ENCODE results near the gene CFAP73.
A peak's percentile ranks its signal among the peaks of the same experiment; 100 is the strongest.

CFAP73 gene

DNA sequence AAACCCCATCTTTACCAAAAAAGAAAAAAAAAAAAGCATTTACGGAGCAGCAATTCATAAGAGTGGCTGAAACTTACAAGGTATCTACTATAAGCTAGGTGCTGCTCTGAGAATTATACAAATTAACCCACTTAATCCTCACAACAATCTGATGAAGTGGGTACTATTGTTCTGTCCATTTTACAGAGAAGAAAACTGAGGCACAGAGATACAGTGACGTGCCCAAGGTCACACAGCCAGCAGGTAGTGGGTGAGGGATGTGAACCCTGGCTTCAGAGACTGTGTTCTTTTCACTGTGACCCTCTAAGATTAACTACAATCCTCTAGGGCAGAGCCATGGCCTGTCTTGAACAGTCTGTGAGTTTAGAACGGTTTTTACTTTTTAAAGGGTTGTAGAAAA, 32.5 kb downstream of the CFAP73 start:
- no peaks in the 10 kb centered on the region for H3K27me3 Mint-ChIP-seq
- ATAC-seq, result no peak
- H3K36me3 Mint-ChIP-seq, result peaks cover 57% of the 10 kb centered on the region
- H3K4me1 Mint-ChIP-seq, result peaks cover 20% of the 10 kb centered on the region
- H3K9me3 Mint-ChIP-seq, result peaks cover 2% of the 10 kb centered on the region
- no peak overlapping the region for H3K4me3 Mint-ChIP-seq
- H3K27ac Mint-ChIP-seq, result peak overlapping the region; percentile 22

DNA sequence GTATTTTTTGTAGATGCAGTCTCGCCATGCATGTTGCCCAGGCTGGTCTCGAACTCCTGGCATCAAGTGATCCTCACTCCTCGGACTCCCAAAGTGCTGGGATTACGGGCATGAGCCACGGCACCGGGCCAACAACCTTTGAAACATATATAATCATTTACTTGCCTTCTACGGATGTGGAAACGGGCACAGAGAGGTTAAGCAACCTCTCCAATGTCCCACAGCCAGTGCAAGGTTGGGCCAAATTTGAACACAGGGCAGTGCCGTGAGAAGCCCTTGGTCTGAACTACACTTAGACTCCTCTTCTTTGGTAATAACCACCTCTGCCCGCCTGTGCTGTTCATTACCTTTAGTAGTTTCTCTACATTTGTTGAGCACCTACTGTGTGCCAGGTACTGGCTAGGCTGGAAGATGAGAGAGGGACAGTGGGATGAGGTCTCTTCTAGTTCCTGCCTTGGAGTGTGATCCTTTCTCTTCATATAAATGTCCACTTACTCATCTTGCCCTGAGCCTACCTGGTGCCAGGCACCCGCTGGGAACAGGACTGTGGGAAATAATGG, 33.6 kb downstream of the CFAP73 start:
- Mint-ChIP-seq H3K27ac (peak overlapping the region; percentile 97), H3K4me3 (no peak overlapping the region), H3K27me3 (no peaks in the 10 kb centered on the region), H3K4me1 (peaks cover 26% of the 10 kb centered on the region), H3K9me3 (no peaks in the 10 kb centered on the region), H3K36me3 (peaks cover 51% of the 10 kb centered on the region)
- ATAC-seq, result no peak

- peak overlapping the region; percentile 88 for H3K4me3 Mint-ChIP-seq
- ATAC-seq, result peak; percentile 76
- no peaks in the 10 kb centered on the region for H3K9me3 Mint-ChIP-seq
- H3K27ac Mint-ChIP-seq, result peak overlapping the region; percentile 97
- H3K4me1 Mint-ChIP-seq, result peaks cover 26% of the 10 kb centered on the region
- H3K27me3 Mint-ChIP-seq, result no peaks in the 10 kb centered on the region
- peaks cover 43% of the 10 kb centered on the region for H3K36me3 Mint-ChIP-seq
These were observed 34.8 kb downstream of the CFAP73 start for GRCh38 chr12:113184098-113184899.

- peak overlapping the region; percentile 97 for H3K27ac Mint-ChIP-seq
- ATAC-seq, result peak; percentile 93
- peaks cover 26% of the 10 kb centered on the region for H3K4me1 Mint-ChIP-seq
- H3K4me3 Mint-ChIP-seq, result peak overlapping the region; percentile 88
- H3K9me3 Mint-ChIP-seq, result no peaks in the 10 kb centered on the region
- H3K27me3 Mint-ChIP-seq, result no peaks in the 10 kb centered on the region
- peaks cover 40% of the 10 kb centered on the region for H3K36me3 Mint-ChIP-seq
These were observed 35.3 kb downstream of the CFAP73 start for GRCh38 chr12:113184900-113185179.

DNA sequence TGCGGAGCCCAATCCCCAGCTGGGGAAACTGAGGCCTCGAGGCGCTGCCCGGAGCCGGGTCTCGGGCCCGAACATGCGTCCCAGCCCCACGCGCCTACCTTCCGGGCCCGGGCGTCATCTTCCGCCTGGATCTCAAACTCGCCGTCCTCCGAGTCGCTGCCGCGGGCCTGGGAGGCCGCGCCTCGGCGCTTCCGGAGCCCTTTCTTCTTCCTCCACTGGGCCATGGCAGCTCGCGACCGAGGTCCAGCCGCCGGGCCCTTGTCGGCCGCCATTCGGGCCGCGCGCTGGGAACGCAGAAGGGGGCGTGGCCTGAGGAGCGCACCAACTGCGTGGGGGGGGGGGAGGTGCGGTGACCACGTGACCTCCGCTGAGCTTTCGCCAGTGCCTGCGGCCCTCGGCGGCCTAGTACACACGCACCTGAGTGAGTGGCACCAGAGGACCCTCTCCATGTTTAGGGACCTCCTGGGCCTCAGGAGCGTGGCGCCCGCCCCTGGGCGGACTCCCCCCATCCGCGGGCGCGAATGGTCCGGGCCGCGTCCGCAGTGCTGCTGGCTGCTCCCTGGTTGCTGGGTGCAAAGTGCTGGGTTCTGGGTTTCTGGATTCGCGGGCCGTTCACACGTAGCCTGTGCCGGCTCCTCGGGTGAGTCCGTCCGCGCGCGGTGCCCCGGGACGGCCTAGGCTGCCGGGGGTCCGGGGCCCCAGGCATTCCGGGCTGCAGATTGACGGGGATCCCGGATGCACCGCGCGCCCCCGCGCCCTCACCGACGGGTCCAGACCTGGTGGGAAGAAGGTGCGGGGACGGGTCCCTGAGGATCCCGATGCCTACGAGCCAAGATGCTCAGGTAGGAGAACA, 35.9 kb downstream of the CFAP73 start, which contains the start of the genes DDX54 and RITA1:
TSS of gene DDX54 (minus strand) at position 299 of the 853 bp plus-strand sequence. CDS start at position 272, 27 bp downstream.
TSS of gene RITA1 (plus strand) at position 542 of the 853 bp plus-strand sequence. CDS start 1,026 bp downstream, outside the sequence.
- H3K27ac Mint-ChIP-seq, result peak within 1 kb of the TSS; percentile 97
- peak; percentile 82 for ATAC-seq
- H3K9me3 Mint-ChIP-seq, result no peaks in the 10 kb centered on the region
- peaks cover 34% of the 10 kb centered on the region for H3K36me3 Mint-ChIP-seq
- no peaks in the 10 kb centered on the region for H3K27me3 Mint-ChIP-seq
- peaks cover 26% of the 10 kb centered on the region for H3K4me1 Mint-ChIP-seq
- peak within 1 kb of the TSS; percentile 88 for H3K4me3 Mint-ChIP-seq

DNA sequence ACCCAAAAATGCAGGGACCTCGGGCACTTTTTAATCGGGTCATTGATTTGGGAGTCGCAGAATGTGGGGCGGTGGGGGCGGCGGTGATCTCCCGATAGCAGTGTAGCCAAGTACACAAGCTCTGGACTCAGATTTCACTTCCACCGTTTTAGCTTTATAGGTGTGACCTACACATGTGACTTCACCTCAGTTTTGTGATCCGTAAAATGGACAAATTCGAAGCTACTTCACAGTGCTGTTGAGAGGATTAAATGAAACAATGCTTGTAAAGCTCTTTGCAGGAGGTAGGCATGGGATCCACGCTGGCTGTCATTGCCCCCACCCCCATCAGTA, 36.5 kb downstream of the CFAP73 start:
- Mint-ChIP-seq H3K27ac (peak overlapping the region; percentile 97), H3K9me3 (no peaks in the 10 kb centered on the region), H3K36me3 (peaks cover 33% of the 10 kb centered on the region), H3K27me3 (no peaks in the 10 kb centered on the region), H3K4me1 (peaks cover 26% of the 10 kb centered on the region), H3K4me3 (peak overlapping the region; percentile 88)
- ATAC-seq, result no peak

DNA sequence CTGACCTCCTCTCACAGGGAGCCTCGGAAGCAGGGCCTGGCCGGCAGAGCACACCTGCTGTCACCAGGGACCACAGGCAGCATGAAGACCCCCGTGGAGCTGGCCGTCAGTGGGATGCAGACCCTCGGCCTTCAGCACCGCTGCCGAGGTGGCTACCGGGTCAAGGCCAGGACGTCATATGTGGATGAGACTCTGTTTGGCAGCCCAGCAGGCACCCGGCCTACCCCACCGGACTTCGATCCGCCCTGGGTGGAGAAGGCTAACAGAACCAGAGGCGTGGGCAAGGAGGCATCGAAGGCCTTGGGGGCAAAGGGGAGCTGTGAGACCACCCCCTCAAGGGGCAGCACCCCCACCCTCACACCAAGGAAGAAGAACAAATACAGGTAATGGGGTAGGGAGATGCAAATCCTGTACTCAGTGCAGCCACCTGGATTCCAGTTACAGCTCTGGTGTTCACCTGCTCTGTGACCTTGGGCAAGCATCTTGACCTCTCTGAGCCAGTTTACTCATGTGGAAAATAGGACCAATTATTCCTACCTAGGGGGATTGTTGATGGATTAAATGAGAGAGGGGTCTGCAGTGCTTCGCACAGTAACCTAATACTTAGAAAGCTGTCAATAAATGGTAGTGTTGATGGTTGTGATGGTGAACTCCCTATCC, 37.3 kb downstream of the CFAP73 start:
- no peak for ATAC-seq
- H3K4me3 Mint-ChIP-seq, result peak overlapping the region; percentile 88
- H3K36me3 Mint-ChIP-seq, result peaks cover 40% of the 10 kb centered on the region
- H3K9me3 Mint-ChIP-seq, result no peaks in the 10 kb centered on the region
- H3K27me3 Mint-ChIP-seq, result no peaks in the 10 kb centered on the region
- H3K4me1 Mint-ChIP-seq, result peaks cover 26% of the 10 kb centered on the region
- peak overlapping the region; percentile 97 for H3K27ac Mint-ChIP-seq

DNA sequence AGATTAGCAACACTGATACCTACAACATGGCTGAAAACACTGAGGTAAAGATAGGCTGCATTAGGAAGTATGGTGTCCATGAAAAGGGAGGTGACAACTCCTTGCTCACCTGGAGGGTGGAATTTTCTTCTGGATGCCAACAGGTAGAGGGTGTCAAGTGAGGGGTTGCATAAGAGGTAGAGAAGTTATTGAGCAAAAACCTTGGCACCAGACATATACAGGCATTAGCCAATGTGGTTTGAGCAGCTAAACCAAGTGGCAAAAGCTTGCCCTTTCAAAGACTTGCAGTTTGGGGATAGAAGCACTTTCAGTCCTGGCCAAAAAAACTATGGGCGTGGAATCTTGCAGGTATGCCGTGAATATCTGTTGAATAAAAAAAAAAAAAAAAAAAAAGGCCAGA, 39.8 kb downstream of the CFAP73 start:
- Mint-ChIP-seq H3K4me1 (peaks cover 17% of the 10 kb centered on the region), H3K36me3 (peaks cover 51% of the 10 kb centered on the region), H3K27me3 (no peaks in the 10 kb centered on the region), H3K4me3 (no peak overlapping the region), H3K9me3 (no peaks in the 10 kb centered on the region), H3K27ac (no peak overlapping the region)
- no peak for ATAC-seq

DNA sequence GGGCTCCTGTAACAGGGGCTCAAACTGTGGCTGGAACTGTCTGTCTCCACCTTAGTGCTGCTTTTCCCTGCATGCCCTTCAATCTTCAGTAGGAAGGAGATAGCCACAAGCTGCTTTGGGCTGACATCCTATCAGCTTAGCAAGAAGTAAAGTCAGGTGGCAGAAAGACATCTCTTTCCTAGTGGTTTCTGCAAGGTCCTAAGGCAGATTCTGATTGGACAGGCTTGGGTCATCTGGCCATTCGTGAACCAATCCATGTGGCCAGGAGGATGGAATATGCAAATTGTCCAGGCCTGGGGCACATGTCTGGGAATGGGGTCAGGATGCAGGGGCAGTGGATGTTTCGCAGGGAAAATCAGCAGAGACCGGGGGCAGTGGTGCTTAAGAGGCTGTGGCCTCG, 41.2 kb downstream of the CFAP73 start:
- Mint-ChIP-seq H3K27ac (no peak overlapping the region), H3K27me3 (no peaks in the 10 kb centered on the region), H3K4me1 (peaks cover 17% of the 10 kb centered on the region), H3K9me3 (no peaks in the 10 kb centered on the region), H3K36me3 (peaks cover 51% of the 10 kb centered on the region), H3K4me3 (no peak overlapping the region)
- ATAC-seq, result no peak

GRCh38 chr12:113191227-113191626, 41.7 kb downstream of the CFAP73 start:
- no peak for ATAC-seq
- peaks cover 49% of the 10 kb centered on the region for H3K36me3 Mint-ChIP-seq
- H3K4me3 Mint-ChIP-seq, result no peak overlapping the region

GRCh38 chr12:113194971-113195391, 45.5 kb downstream of the CFAP73 start:
- Mint-ChIP-seq H3K27ac (no peak overlapping the region), H3K4me1 (peaks cover 17% of the 10 kb centered on the region), H3K36me3 (peaks cover 29% of the 10 kb centered on the region), H3K27me3 (no peaks in the 10 kb centered on the region), H3K4me3 (no peak overlapping the region), H3K9me3 (no peaks in the 10 kb centered on the region)
- ATAC-seq, result no peak

More at GRCh38 chr12:113191227-113191626, 41.7 kb downstream of the CFAP73 start:
- no peaks in the 10 kb centered on the region for H3K27me3 Mint-ChIP-seq
- no peak overlapping the region for H3K27ac Mint-ChIP-seq
- H3K9me3 Mint-ChIP-seq, result no peaks in the 10 kb centered on the region
- peaks cover 14% of the 10 kb centered on the region for H3K4me1 Mint-ChIP-seq

DNA sequence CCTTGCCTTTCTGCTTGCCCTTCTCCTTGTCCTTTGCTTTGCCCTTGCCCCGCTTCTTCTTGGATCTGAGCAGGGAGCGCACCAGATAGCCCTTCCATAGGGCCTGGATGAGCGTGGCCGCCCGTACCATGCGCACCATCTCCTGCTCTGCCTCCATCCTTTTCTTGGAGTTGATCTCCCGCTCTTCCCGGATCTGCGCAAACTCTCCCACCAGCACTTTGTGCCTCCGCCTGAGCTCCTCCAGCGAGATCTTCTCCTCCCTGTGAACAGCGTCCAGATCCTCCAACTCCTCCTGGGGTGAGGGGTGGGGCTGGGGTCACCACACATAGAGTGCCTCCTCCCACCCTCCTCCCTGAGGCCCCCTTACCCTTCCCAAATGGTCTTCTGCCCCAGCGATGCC, 46.1 kb downstream of the CFAP73 start:
- Mint-ChIP-seq H3K4me1 (peaks cover 17% of the 10 kb centered on the region), H3K36me3 (peaks cover 29% of the 10 kb centered on the region), H3K9me3 (no peaks in the 10 kb centered on the region), H3K4me3 (no peak overlapping the region), H3K27me3 (no peaks in the 10 kb centered on the region), H3K27ac (peak overlapping the region; percentile 34)
- ATAC-seq, result no peak

- ATAC-seq, result no peak
- Mint-ChIP-seq H3K4me1 (peaks cover 22% of the 10 kb centered on the region), H3K36me3 (peaks cover 19% of the 10 kb centered on the region), H3K27ac (no peak overlapping the region), H3K27me3 (no peaks in the 10 kb centered on the region), H3K9me3 (no peaks in the 10 kb centered on the region), H3K4me3 (no peak overlapping the region)
These were observed 47.1 kb downstream of the CFAP73 start for GRCh38 chr12:113196582-113196981.

DNA sequence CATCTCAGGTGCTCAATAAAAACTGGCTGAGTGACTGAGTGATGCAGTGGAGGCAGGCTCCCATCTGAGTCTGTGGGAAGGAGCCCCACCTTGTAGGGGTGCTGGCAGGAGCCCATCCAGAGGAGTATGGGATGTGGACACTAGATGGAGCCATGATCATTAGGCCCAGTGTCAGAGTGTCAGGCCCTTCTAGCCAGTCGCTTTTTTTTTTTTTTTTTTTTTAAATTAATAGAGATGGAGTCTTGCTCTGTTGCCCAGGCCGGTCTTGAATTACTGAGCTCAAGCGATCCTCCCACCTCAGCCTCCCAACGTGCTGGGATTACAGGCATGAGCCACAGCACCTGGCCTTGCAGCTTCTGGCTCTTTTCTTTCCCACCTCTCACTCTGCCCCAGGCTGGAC, 47.5 kb downstream of the CFAP73 start:
- Mint-ChIP-seq H3K36me3 (peaks cover 15% of the 10 kb centered on the region), H3K27me3 (no peaks in the 10 kb centered on the region), H3K9me3 (no peaks in the 10 kb centered on the region), H3K4me1 (peaks cover 22% of the 10 kb centered on the region), H3K27ac (peak overlapping the region; percentile 55), H3K4me3 (no peak overlapping the region)
- peak; percentile 94 for ATAC-seq

DNA sequence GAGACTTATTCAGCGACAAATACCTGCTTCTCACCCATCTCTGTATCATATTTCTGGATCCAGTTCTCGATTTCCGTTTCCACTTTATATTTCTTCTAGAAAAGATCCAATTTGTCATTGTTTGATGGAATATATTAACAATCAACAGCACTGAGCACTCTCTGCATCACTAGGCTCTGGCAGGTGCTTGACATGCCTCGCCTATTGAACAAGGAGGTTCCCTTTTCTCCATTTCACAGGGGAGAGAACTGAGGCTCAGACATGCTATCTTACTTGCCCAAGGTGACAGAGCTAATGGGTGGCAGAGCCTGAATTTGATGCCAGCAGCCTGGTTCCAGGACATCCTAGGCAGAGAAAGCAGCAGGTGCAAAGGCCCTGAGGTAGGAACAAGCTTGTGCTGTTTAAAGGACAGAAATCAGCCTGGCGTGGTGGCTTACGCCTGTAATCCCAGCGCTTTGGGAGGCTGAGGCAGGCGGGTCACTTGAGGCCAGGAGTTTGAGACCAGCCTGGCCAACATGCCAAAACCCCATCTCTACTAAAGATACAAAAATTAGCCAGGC, 48.1 kb downstream of the CFAP73 start:
- Mint-ChIP-seq H3K36me3 (peaks cover 9% of the 10 kb centered on the region), H3K4me1 (peaks cover 22% of the 10 kb centered on the region), H3K27me3 (no peaks in the 10 kb centered on the region), H3K27ac (peak overlapping the region; percentile 55), H3K4me3 (no peak overlapping the region), H3K9me3 (no peaks in the 10 kb centered on the region)
- ATAC-seq, result no peak
